ENCODE data around the gene CAMK1. TPM values are rescaled to one million over a fixed set of nuclear protein-coding genes. Genes with fewer than 3 reads are reported as not detected.

The CAMK1 gene
- polyA plus RNA-seq, 3 donors from 2014 or later: 15.4 to 29.0 (median 19.2) TPM

DNA sequence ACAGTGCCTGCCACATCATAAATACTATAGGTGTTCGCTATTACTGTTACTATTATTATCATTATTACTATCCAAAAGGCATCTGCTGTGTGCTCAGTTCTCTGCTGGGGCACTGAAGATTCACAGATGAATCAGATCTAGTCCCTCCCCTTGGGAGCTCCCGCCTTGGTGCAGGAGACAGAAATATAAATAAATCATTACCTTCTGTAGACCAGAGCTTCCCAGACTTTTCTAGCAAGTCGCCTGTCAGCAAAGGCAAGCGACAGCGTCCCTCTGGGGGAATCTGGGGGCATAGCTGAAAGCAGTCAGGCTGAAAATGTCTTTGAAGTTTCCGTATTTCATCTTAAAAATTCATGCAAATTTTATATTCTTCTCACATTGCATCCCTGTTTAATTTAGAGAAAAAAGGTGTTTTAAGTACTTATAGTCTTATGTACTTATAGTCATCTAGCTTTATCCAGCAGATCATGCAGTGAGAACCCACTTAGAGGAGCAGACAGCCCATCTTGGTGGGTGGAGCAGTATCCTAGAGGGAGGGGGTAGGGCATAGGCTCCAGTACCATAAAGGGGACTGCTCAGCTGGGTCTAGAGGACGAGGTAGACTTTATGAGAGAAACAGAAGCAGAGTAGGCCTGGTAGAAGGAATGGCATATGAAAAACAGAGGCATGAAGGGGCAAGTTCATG lies 48.6 kb downstream of the CAMK1 start:
- Mint-ChIP-seq H3K36me3 (peaks cover 0 to 4% (median 0%) of the 10 kb centered on the region in 3 donors), H3K9me3 (no peaks in the 10 kb centered on the region), H3K27me3 (ENCODE audit: low read depth in 3 of 3) (peaks cover 1 to 5% (median 3%) of the 10 kb centered on the region in 3 donors), H3K4me1 (no peaks in the 10 kb centered on the region), H3K27ac (no peak overlapping the region), H3K4me3 (no peak overlapping the region)
- DNase-seq: no peak

DNA sequence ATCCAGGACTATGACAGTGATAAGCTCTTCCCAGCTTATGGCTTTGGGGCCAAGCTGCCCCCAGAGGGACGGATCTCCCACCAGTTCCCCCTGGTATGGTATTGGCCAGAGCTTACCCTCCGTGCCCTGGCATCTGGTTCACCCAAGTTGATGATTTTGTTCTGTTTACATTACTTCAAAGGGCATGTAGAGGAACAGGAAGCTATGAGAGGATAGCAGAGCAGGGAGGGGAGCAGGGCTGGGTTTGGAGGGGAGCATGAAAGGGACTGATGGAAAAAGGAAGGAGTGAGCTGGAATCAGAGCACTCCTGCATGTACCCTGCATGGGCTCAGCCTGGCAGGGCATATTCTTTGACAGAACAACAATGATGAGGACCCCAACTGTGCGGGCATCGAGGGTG lies 51.6 kb downstream of the CAMK1 start:
- H3K27ac Mint-ChIP-seq: no peak overlapping the region

DNA sequence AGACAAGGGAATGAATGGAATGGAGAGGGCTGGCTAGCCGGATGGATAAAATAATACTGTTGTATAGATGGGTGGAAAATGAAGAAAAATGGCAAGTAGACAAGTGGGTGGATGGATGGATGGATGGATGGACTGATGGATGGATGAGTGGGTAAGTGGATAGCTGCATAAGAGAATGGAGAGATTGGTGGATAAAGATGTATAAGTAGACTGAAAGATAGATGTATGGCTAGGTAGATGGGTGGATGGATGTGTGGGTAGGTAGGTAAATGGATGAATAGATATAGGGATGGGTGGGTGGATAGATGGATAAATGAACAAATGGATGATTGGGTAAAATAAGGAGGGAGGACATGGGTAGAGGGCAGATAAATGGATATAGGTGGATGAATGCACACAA lies 52.2 kb downstream of the CAMK1 start:
- no peaks in the 10 kb centered on the region for H3K9me3 Mint-ChIP-seq
- H3K4me3 Mint-ChIP-seq: no peak overlapping the region
- H3K4me1 Mint-ChIP-seq: no peaks in the 10 kb centered on the region
- peaks cover 0 to 4% (median 0%) of the 10 kb centered on the region in 3 donors for H3K36me3 Mint-ChIP-seq
- peaks cover 1 to 8% (median 3%) of the 10 kb centered on the region in 3 donors for H3K27me3 Mint-ChIP-seq (ENCODE audit: low read depth in 3 of 3)
- no peak for DNase-seq
- no peak overlapping the region for H3K27ac Mint-ChIP-seq

More for the DNA sequence above, 51.6 kb downstream of the CAMK1 start:
- Mint-ChIP-seq H3K36me3 (peaks cover 0 to 4% (median 0%) of the 10 kb centered on the region in 3 donors), H3K27me3 (ENCODE audit: low read depth in 3 of 3) (peaks cover 1 to 8% (median 3%) of the 10 kb centered on the region in 3 donors), H3K9me3 (no peaks in the 10 kb centered on the region), H3K4me3 (no peak overlapping the region), H3K4me1 (no peaks in the 10 kb centered on the region)
- DNase-seq: no peak

DNA sequence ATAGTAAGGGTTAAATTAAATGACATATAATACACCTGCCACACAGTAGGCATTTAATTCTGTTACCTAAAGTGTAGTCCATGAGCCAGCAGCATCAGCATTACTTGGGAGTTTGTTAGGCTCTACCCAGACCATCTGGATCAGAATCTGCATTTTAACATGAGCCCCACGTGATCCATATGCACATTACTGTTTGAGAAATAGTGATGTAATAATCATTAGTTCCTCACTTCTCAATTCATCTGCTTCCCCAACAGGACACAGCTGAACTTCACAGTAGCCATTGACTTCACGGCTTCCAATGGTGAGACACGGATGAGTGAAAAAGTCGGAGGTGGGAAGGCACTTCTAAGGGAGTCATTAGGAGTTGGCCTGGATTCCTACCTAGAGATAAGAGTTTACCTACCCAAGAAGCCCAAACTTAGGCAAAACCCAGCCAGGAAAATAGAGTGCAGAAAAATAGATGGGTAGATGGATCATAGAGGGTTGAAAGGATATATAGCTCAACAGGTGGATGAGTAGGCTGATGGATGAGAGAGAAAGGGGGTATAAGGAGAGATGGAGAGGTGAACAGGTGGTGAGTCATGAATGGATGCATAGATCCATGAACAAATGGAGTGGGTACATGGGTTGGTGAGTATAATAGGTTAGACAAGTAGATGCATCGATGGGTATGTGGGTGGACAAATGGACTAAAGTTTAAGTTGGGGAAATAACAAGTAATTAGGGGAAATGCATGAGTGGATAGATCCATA lies 52.8 kb downstream of the CAMK1 start:
- H3K4me3 Mint-ChIP-seq: no peak overlapping the region
- H3K36me3 Mint-ChIP-seq: peaks cover 0 to 4% (median 0%) of the 10 kb centered on the region in 3 donors
- no peaks in the 10 kb centered on the region for H3K9me3 Mint-ChIP-seq
- H3K27me3 Mint-ChIP-seq (ENCODE audit: low read depth in 3 of 3): peaks cover 0 to 8% (median 3%) of the 10 kb centered on the region in 3 donors
- no peak for DNase-seq
- no peak overlapping the region for H3K27ac Mint-ChIP-seq
- no peaks in the 10 kb centered on the region for H3K4me1 Mint-ChIP-seq

DNA sequence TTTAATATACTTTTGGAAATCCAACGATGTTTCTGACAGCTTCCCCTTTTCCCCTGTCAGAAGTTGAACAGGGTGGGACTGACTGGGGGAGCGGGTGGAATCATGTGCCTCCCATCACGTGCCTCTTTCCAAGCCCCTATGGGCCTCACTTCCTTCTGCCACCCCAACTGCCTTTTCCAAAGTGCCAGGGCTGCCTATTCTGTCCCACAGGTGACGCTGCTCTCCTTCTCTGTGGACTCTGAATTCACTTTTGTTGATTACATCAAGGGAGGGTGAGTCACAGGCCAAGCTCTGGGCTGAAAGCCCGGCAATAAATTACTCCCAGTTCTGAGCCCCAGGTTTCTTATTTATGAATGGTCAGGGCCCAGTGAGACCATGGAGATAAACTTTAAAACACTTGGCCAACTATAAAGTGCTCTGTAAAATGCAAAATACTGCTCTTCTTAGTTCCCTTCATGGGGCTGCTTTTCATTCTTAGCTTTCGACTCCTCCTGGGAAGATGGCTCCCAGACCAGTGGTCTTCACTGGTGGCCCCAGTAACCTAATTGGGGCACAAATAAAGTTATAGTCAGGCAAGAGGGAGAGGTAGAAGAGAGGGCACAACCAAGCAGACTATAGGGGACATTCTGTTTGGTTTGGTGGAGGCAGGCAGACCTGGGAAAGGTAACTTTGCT lies 53.8 kb downstream of the CAMK1 start:
- DNase-seq: peak; percentile 21 to 31 (median 21)
- Mint-ChIP-seq H3K27ac (no peak overlapping the region), H3K9me3 (no peaks in the 10 kb centered on the region), H3K4me3 (no peak overlapping the region), H3K27me3 (ENCODE audit: low read depth in 3 of 3) (peaks cover 0 to 9% (median 3%) of the 10 kb centered on the region in 3 donors), H3K4me1 (no peaks in the 10 kb centered on the region), H3K36me3 (peaks cover 0 to 4% (median 0%) of the 10 kb centered on the region in 3 donors)

DNA sequence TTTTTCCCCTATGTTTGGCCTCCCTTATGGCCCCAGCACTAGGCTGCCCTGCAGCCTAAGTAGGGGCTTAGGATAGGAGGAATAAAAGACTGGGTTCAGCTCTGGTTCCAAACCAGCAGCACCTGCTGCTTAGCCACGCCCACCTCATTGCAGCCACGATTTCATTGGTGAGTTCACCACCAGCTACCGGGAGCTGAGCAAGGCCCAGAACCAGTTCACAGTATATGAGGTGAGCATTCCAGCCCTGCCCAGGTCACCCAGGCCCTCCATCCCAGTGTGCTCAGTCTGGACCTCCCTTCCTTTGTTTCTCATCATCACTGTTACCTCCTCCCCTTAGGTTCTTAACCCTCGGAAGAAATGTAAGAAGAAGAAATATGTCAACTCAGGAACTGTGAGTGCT lies 54.6 kb downstream of the CAMK1 start:
- Mint-ChIP-seq H3K36me3 (peaks cover 0 to 4% (median 0%) of the 10 kb centered on the region in 3 donors), H3K4me3 (no peak overlapping the region)

DNA sequence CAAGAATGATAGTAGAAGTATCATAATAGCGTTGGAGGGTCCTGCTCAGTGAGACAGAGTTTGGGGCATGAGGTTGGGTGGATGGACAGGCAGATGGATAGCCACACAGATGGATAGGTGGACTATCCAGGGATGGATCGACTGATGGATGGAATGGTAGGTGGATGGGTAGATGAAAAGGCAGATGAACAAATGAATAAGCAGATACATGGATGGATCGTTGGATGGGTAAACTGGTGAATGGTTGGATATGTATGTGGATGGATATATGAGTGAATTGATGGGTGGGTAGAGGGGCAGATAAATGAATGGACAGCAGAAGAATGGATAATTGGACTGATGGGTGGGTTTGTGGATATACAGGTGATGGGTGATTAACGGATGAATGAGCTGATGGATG lies 56.6 kb downstream of the CAMK1 start:
- Mint-ChIP-seq H3K4me3 (no peak overlapping the region), H3K27ac (peak overlapping the region in 1 of 6 donors; percentile 23), H3K27me3 (ENCODE audit: low read depth in 3 of 3) (peaks cover 0 to 9% (median 3%) of the 10 kb centered on the region in 3 donors), H3K36me3 (peaks cover 0 to 4% (median 0%) of the 10 kb centered on the region in 3 donors), H3K4me1 (no peaks in the 10 kb centered on the region), H3K9me3 (no peaks in the 10 kb centered on the region)
- no peak for DNase-seq

More for the DNA sequence above, 54.6 kb downstream of the CAMK1 start:
- Mint-ChIP-seq H3K9me3 (no peaks in the 10 kb centered on the region), H3K27me3 (ENCODE audit: low read depth in 3 of 3) (peaks cover 0 to 9% (median 3%) of the 10 kb centered on the region in 3 donors), H3K27ac (no peak overlapping the region), H3K4me1 (no peaks in the 10 kb centered on the region)
- DNase-seq: no peak

DNA sequence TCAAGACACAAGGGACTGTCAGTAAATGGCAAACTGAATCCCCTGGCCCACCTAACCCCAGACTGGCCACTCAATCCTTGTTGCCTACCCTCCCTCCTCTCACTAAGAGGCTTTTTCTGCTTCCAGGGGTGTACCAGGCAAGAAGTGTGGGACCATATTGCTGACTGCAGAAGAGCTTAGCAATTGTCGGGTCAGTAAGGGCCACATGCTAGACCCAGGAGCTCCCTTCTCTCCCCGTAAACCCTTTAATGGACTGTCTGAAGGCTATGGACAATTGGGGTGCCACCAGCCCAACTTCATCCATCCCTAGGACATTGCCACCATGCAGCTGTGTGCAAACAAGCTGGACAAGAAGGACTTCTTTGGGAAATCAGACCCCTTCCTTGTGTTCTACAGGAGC lies 57.3 kb downstream of the CAMK1 start:
- H3K27ac Mint-ChIP-seq: no peak overlapping the region
- H3K4me3 Mint-ChIP-seq: no peak overlapping the region
- peaks cover 0 to 6% (median 0%) of the 10 kb centered on the region in 3 donors for H3K36me3 Mint-ChIP-seq
- no peaks in the 10 kb centered on the region for H3K9me3 Mint-ChIP-seq
- DNase-seq: no peak
- H3K4me1 Mint-ChIP-seq: no peaks in the 10 kb centered on the region
- H3K27me3 Mint-ChIP-seq (ENCODE audit: low read depth in 3 of 3): peaks cover 0 to 10% (median 2%) of the 10 kb centered on the region in 3 donors

DNA sequence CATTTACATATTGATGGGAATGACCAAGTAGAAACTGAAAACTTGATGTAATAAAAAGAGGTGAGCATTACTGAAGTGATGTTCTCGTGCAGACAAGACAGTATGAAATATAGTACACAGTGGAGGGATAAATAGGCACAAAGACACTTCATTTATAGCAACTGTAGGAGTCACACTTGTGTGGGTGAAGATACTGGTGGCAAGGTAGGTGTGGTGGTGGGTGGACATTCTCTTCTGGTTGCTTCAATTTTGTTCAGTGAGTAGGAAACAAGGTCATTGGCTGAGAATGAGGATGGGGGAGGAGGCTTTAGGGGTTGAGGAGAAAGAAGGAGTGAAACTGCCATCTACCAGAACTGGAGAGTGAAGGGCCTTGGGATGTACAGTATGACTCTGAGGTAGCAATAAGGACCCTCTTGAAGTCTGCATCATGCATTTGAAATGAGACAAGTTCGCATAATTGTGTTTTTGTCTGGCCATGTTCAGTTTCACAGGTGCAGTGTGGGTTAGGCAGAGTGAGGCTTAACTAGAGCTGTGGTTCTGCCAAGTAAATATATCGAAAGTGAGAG lies 59.5 kb downstream of the CAMK1 start:
- peaks cover 0 to 12% (median 5%) of the 10 kb centered on the region in 3 donors for H3K36me3 Mint-ChIP-seq
- H3K4me3 Mint-ChIP-seq: no peak overlapping the region
- H3K27ac Mint-ChIP-seq: no peak overlapping the region
- peaks cover 0 to 2% of the 10 kb centered on the region in 2 donors for H3K4me1 Mint-ChIP-seq
- no peaks in the 10 kb centered on the region for H3K9me3 Mint-ChIP-seq
- no peak for DNase-seq
- H3K27me3 Mint-ChIP-seq (ENCODE audit: low read depth in 3 of 3): peaks cover 2 to 16% (median 3%) of the 10 kb centered on the region in 3 donors

Other genes starting within 250 kb of the CAMK1 start
- under 1 TPM in 2 of 3 donors, not detected in 1; 0.06 to 0.21 TPM for gene LHFPL4, start 216.1 kb downstream of the CAMK1 start, polyA plus RNA-seq
- gene MTMR14, start 120.4 kb downstream of the CAMK1 start, polyA plus RNA-seq: 100 to 1,000 TPM in 1 of 3 donors, 10 to 100 TPM in 2; 59.2 to 118 (median 66.6) TPM
- under 1 TPM in 1 of 3 donors, not detected in 2; 0.31 TPM for gene CPNE9, start 66.1 kb downstream of the CAMK1 start, polyA plus RNA-seq
- gene BRPF1, start 38.2 kb downstream of the CAMK1 start, polyA plus RNA-seq: 10 to 100 TPM; 10.6 to 45.8 (median 11.7) TPM
- 10 to 100 TPM; 30.3 to 57.3 (median 44.4) TPM for gene OGG1, start 20.0 kb downstream of the CAMK1 start, polyA plus RNA-seq
- 100 to 1,000 TPM in 1 of 3 donors, 10 to 100 TPM in 2; 58.1 to 121 (median 73.6) TPM for gene TADA3, start 22.5 kb upstream of the CAMK1 start, polyA plus RNA-seq
- gene ARPC4, start 23.1 kb upstream of the CAMK1 start, polyA plus RNA-seq: 100 to 1,000 TPM; 378 to 470 (median 428) TPM
- gene TTLL3, start 40.3 kb upstream of the CAMK1 start, polyA plus RNA-seq: 10 to 100 TPM in 1 of 3 donors, 1 to 10 TPM in 2; 4.2 to 10.1 (median 5.0) TPM
- 100 to 1,000 TPM in 2 of 3 donors, 10 to 100 TPM in 1; 94.7 to 153 (median 101) TPM for gene RPUSD3, start 74.1 kb upstream of the CAMK1 start, polyA plus RNA-seq
- not detected for gene CIDEC, start 110.3 kb upstream of the CAMK1 start, polyA plus RNA-seq
- gene JAGN1, start 120.7 kb upstream of the CAMK1 start, polyA plus RNA-seq: 10 to 100 TPM; 36.1 to 50.3 (median 37.9) TPM
- under 1 TPM in 1 of 3 donors, not detected in 2; 0.14 TPM for gene IL17RE, start 132.9 kb upstream of the CAMK1 start, polyA plus RNA-seq
- gene IL17RC, start 147.2 kb upstream of the CAMK1 start, polyA plus RNA-seq: 10 to 100 TPM in 2 of 3 donors, 1 to 10 TPM in 1; 1.7 to 16.5 (median 12.6) TPM
- 10 to 100 TPM; 38.9 to 67.8 (median 51.3) TPM for gene CRELD1, start 163.9 kb upstream of the CAMK1 start, polyA plus RNA-seq
- gene PRRT3, start 182.5 kb upstream of the CAMK1 start, polyA plus RNA-seq: 1 to 10 TPM in 2 of 3 donors, under 1 TPM in 1; 0.32 to 3.4 (median 1.8) TPM
- gene EMC3, start 216.9 kb upstream of the CAMK1 start, polyA plus RNA-seq: 100 to 1,000 TPM in 1 of 3 donors, 10 to 100 TPM in 2; 85.7 to 107 (median 89.0) TPM

Measured in immature natural killer cell (primary cell).